HEK293T (cell line): Measurements from ENCODE around the gene EIF6.

Experiments used
- CTCF ChIA-PET: fragments of 350-600 bp; formaldehyde crosslinking; extraction: SDS; loops from one replicate; lab custom pipeline; 2021; ENCODE audit warnings: antibody characterized with exemption, inconsistent platforms; lab: Yijun Ruan, JAX
- POLR2A ChIA-PET: fragments of 350-600 bp; formaldehyde crosslinking; extraction: SDS; loops from one replicate; lab custom pipeline; 2020; ENCODE audit warnings: antibody characterized with exemption, inconsistent platforms; lab: Yijun Ruan, JAX
- DNase-seq: peaks from one replicate; pipeline ENCODE4 v3.0.0; 2012; ENCODE audit warnings: mixed read lengths; ENCODE audit errors: extremely low spot score
- ARNT ChIP-seq: fragments of 450-650 bp; IDR thresholded peaks from 2 replicates; pipeline ENCODE4 v1.6.1; 2017; ENCODE audit warnings: mild to moderate bottlenecking
- BHLHE40 ChIP-seq: fragments of 450-650 bp; IDR thresholded peaks from 2 replicates; pipeline ENCODE4 v1.6.1; 2016; ENCODE audit warnings: mild to moderate bottlenecking, moderate library complexity, borderline replicate concordance
- CTBP1 ChIP-seq: fragments of 450-650 bp; IDR thresholded peaks from 2 replicates; pipeline ENCODE4 v1.6.1; 2016; ENCODE audit warnings: borderline replicate concordance
- FOXM1 ChIP-seq: fragments of 450-650 bp; IDR thresholded peaks from 2 replicates; pipeline ENCODE4 v1.6.1; 2017; ENCODE audit warnings: mild to moderate bottlenecking, borderline replicate concordance
- NFRKB ChIP-seq: fragments of 450-650 bp; IDR thresholded peaks from 2 replicates; pipeline ENCODE4 v1.6.1; 2016; ENCODE audit warnings: mild to moderate bottlenecking, moderate library complexity
- TARDBP ChIP-seq: fragments of 450-650 bp; IDR thresholded peaks from 2 replicates; pipeline ENCODE4 v1.6.1; 2016

Gene EIF6

DNA sequence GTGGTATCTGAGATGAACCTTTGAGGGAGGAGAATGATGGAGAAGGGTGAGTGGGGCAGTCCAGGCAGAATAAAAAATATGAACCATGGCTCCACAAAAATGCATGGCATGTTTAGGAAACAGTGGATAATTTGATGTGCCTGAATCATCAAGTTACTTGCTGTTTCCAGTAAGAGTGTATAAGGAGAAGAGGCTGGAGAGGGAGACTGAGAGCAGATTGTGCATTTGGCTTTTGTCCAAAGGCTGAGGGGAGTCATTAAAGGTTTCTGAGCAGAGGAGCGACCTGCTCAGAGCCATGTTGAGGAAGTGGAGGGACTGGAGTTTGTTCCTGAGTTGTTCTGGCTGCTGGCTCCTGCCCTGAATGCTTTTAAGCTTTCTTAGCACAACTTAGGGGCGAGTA lies 52.0 kb downstream of the EIF6 start:
- ChIA-PET CTCF (no interaction called here), POLR2A (no interaction called here)
- DNase-seq = no peak
- no peak for TF ChIP-seq NFRKB
- TF ChIP-seq BHLHE40 = no peak
- TF ChIP-seq FOXM1 = no peak
- no peak for TF ChIP-seq TARDBP
- TF ChIP-seq ARNT = no peak
- no peak for TF ChIP-seq CTBP1
